Neural cell (in vitro differentiated cells): ENCODE data around the gene CD83. TPM values are rescaled to one million over a fixed set of nuclear protein-coding genes. Genes with fewer than 3 reads are reported as not detected.

Source experiments
- H2AFZ ChIP-seq: fragments of 200-600, 300-800 bp; sonication (generic), shearing (Covaris generic); 2 replicates; pipeline ENCODE4 v1.6.0; 2014; ENCODE audit warnings: low read depth, mild to moderate bottlenecking, antibody characterized with exemption, low read length, moderate library complexity
- H3F3A ChIP-seq: fragments of 200-600 bp; shearing (Covaris generic); 2 replicates; pipeline ENCODE4 v1.6.1; 2016; ENCODE audit warnings: mild to moderate bottlenecking, moderate library complexity, mixed read lengths, antibody characterized with exemption, low read length; ENCODE audit not compliant: insufficient read depth, poor library complexity, severe bottlenecking
- H3K27ac ChIP-seq: fragments of 200-600, 300-800 bp; sonication (generic), shearing (Covaris generic); 2 replicates; pipeline ENCODE4 v1.5.1; 2014; ENCODE audit warnings: mild to moderate bottlenecking, low read length, moderate library complexity
- H3K27me3 ChIP-seq: fragments of 300-800, 200-600 bp; sonication (generic), shearing (Covaris generic); 2 replicates; pipeline ENCODE4 v1.6.0; 2014; ENCODE audit warnings: mild to moderate bottlenecking, low read depth, low read length, moderate library complexity; ENCODE audit not compliant: insufficient read depth
- H3K36me3 ChIP-seq: fragments of 300-800, 200-600 bp; sonication (generic), shearing (Covaris generic); 2 replicates; pipeline ENCODE4 v1.5.1; 2014; ENCODE audit warnings: mild to moderate bottlenecking, antibody characterized with exemption, low read length, moderate library complexity; ENCODE audit not compliant: insufficient read depth
- H3K4me2 ChIP-seq: fragments of 300-800, 200-600 bp; sonication (generic), shearing (Covaris generic); 2 replicates; pipeline ENCODE4 v1.6.0; 2014; ENCODE audit warnings: mild to moderate bottlenecking, low read length
- H3K4me3 ChIP-seq: fragments of 300-800, 200-600 bp; sonication (generic), shearing (Covaris generic); 2 replicates; pipeline ENCODE4 v1.5.1; 2014; ENCODE audit warnings: mild to moderate bottlenecking, low read length, moderate library complexity
- H3K79me2 ChIP-seq: fragments of 200-600 bp; shearing (Covaris generic); replicated peaks from 2 replicates; pipeline ENCODE4 v1.6.0; 2014; ENCODE audit warnings: mild to moderate bottlenecking, low read length, moderate library complexity; ENCODE audit not compliant: insufficient read depth
- H3K9ac ChIP-seq: fragments of 300-800, 200-600 bp; sonication (generic), shearing (Covaris generic); 2 replicates; pipeline ENCODE4 v1.6.1; 2016; ENCODE audit warnings: mild to moderate bottlenecking, low read length, mixed read lengths
- H3K9me2 ChIP-seq: fragments of 200-600 bp; shearing (Covaris generic); 2 replicates; pipeline ENCODE4 v1.6.1; 2016; ENCODE audit warnings: mild to moderate bottlenecking, low read length, mixed read lengths; ENCODE audit not compliant: insufficient read depth
- H3K9me3 ChIP-seq: fragments of 200-600, 300-800 bp; sonication (generic), shearing (Covaris generic); 2 replicates; pipeline ENCODE4 v1.6.1; 2016; ENCODE audit warnings: mild to moderate bottlenecking, mixed run types, low read length, moderate library complexity, mixed read lengths
- H4K20me1 ChIP-seq: fragments of 200-600 bp; shearing (Covaris generic); 2 replicates; pipeline ENCODE4 v1.6.1; 2016; ENCODE audit warnings: mild to moderate bottlenecking, mixed run types; ENCODE audit not compliant: insufficient read depth
- CTCF ChIP-seq: fragments of 450-650 bp; IDR thresholded peaks from 2 replicates; pipeline ENCODE4 v1.5.1; 2014; ENCODE audit warnings: antibody characterized with exemption, mild to moderate bottlenecking, moderate library complexity; ENCODE audit not compliant: poor library complexity, severe bottlenecking
- EP300 ChIP-seq: fragments of 450-650 bp; conservative IDR thresholded peaks from 2 replicates; pipeline ENCODE4 v1.6.1; 2014; ENCODE audit warnings: antibody characterized with exemption, mild to moderate bottlenecking, moderate library complexity; ENCODE audit not compliant: poor library complexity, severe bottlenecking
- EZH2 ChIP-seq: fragments of 200-600, 300-800 bp; shearing (Covaris generic), sonication (generic); IDR thresholded peaks from 2 replicates; pipeline ENCODE4 v1.6.1; 2014; ENCODE audit warnings: antibody characterized with exemption, low read length, borderline replicate concordance, mild to moderate bottlenecking; ENCODE audit not compliant: insufficient read depth, poor library complexity, severe bottlenecking
- MXI1 ChIP-seq: fragments of 450-650 bp; conservative IDR thresholded peaks from 2 replicates; pipeline ENCODE4 v1.6.1; 2014; ENCODE audit warnings: antibody characterized with exemption, mild to moderate bottlenecking; ENCODE audit not compliant: poor library complexity, severe bottlenecking
- POLR2AphosphoS5 ChIP-seq: IDR thresholded peaks from 2 replicates; pipeline ENCODE4 v1.6.1; 2012
- RAD21 ChIP-seq: fragments of 450-650 bp; conservative IDR thresholded peaks from 2 replicates; pipeline ENCODE4 v1.6.1; 2014; ENCODE audit warnings: antibody characterized with exemption, mild to moderate bottlenecking, moderate library complexity
- SMC3 ChIP-seq: fragments of 450-650 bp; conservative IDR thresholded peaks from 2 replicates; pipeline ENCODE4 v1.6.1; 2014; ENCODE audit warnings: antibody characterized with exemption, mild to moderate bottlenecking, moderate library complexity; ENCODE audit not compliant: poor library complexity
- TAF1 ChIP-seq: IDR thresholded peaks from 2 replicates; pipeline ENCODE4 v1.6.1; 2012; ENCODE audit warnings: low read depth
- polyA plus RNA-seq: library from polyadenylated mRNA; depleted of rRNA; stranded (reverse); fragments of >200 nt; gene quantifications from 2 replicates; pipeline ENCODE4 v1.2.3, GENCODE V29; 2014
- TF ChIP-seq, protein P1 (sequence below): IDR thresholded peaks from 2 replicates; pipeline ENCODE4 v1.6.1; 2012; ENCODE audit warnings: borderline replicate concordance

The CD83 gene
- polyA plus RNA-seq, 1 donor from 2014 or later: 17.0 TPM

GRCh38 chr6:14123386-14124111 is 6.0 kb downstream of the CD83 start:
- Histone ChIP-seq H3K36me3 (no peaks in the 10 kb centered on the region), H4K20me1 (no peaks in the 10 kb centered on the region), H3K27me3 (no peaks in the 10 kb centered on the region), H2AFZ (no peak overlapping the region), H3K9ac (no peak overlapping the region), H3F3A (no peaks in the 10 kb centered on the region), H3K9me2 (no peaks in the 10 kb centered on the region), H3K9me3 (no peaks in the 10 kb centered on the region), H3K4me3 (no peak overlapping the region), H3K79me2 (no peaks in the 10 kb centered on the region), H3K4me2 (no peak overlapping the region), H3K27ac (no peak overlapping the region)
- TF ChIP-seq POLR2AphosphoS5 (no peak), EP300 (no peak), RAD21 (no peak), EZH2 (no peak), SMC3 (no peak), MXI1 (no peak), CTCF (no peak), TAF1 (no peak)
- TF ChIP-seq, protein P1, sequence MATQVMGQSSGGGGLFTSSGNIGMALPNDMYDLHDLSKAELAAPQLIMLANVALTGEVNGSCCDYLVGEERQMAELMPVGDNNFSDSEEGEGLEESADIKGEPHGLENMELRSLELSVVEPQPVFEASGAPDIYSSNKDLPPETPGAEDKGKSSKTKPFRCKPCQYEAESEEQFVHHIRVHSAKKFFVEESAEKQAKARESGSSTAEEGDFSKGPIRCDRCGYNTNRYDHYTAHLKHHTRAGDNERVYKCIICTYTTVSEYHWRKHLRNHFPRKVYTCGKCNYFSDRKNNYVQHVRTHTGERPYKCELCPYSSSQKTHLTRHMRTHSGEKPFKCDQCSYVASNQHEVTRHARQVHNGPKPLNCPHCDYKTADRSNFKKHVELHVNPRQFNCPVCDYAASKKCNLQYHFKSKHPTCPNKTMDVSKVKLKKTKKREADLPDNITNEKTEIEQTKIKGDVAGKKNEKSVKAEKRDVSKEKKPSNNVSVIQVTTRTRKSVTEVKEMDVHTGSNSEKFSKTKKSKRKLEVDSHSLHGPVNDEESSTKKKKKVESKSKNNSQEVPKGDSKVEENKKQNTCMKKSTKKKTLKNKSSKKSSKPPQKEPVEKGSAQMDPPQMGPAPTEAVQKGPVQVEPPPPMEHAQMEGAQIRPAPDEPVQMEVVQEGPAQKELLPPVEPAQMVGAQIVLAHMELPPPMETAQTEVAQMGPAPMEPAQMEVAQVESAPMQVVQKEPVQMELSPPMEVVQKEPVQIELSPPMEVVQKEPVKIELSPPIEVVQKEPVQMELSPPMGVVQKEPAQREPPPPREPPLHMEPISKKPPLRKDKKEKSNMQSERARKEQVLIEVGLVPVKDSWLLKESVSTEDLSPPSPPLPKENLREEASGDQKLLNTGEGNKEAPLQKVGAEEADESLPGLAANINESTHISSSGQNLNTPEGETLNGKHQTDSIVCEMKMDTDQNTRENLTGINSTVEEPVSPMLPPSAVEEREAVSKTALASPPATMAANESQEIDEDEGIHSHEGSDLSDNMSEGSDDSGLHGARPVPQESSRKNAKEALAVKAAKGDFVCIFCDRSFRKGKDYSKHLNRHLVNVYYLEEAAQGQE: no peak

- H3K9ac ChIP-seq: no peak overlapping the region
- TF ChIP-seq MXI1 (no peak), EZH2 (no peak), TAF1 (no peak), CTCF (no peak), EP300 (no peak), POLR2AphosphoS5 (no peak), SMC3 (no peak), RAD21 (no peak)
- TF ChIP-seq, protein P1: no peak
Measured at GRCh38 chr6:14125346-14125745, 7.8 kb downstream of the CD83 start.

More at GRCh38 chr6:14125346-14125745, 7.8 kb downstream of the CD83 start:
- no peak overlapping the region for H3K4me2 ChIP-seq
- no peaks in the 10 kb centered on the region for H3K27me3 ChIP-seq
- H3K9me2 ChIP-seq: no peaks in the 10 kb centered on the region
- no peaks in the 10 kb centered on the region for H3K79me2 ChIP-seq
- no peaks in the 10 kb centered on the region for H3K9me3 ChIP-seq
- H3F3A ChIP-seq: no peaks in the 10 kb centered on the region
- no peaks in the 10 kb centered on the region for H4K20me1 ChIP-seq
- no peak overlapping the region for H2AFZ ChIP-seq
- no peak overlapping the region for H3K27ac ChIP-seq
- H3K4me3 ChIP-seq: no peak overlapping the region
- no peaks in the 10 kb centered on the region for H3K36me3 ChIP-seq
